Upper lobe of right lung (tissue), 1 donor: ENCODE data around the gene NINJ2. TPM values are rescaled to one million over a fixed set of nuclear protein-coding genes. Genes with fewer than 3 reads are reported as not detected.

Experiments
- ATAC-seq: fragments of 200-7000 bp; cut with Tn5 transposase; one replicate; pipeline ENCODE4 v1.9.1; 2020; ENCODE audit warnings: mild to moderate bottlenecking, moderate library complexity
- DNase-seq: peaks from one replicate; pipeline ENCODE4 v3.0.0-alpha.2; 2020
- H3K27ac ChIP-seq: fragments of 200-600 bp; one replicate; pipeline ENCODE4 v1.8.0; 2022
- H3K27me3 ChIP-seq: fragments of 200-600 bp; one replicate; pipeline ENCODE4 v1.8.0; 2022; ENCODE audit warnings: mild to moderate bottlenecking
- H3K36me3 ChIP-seq: fragments of 200-600 bp; one replicate; pipeline ENCODE4 v1.8.0; 2022
- H3K4me1 ChIP-seq: fragments of 200-600 bp; one replicate; pipeline ENCODE4 v1.8.0; 2022
- H3K4me3 ChIP-seq: fragments of 200-600 bp; one replicate; pipeline ENCODE4 v1.8.0; 2022; ENCODE audit warnings: mild to moderate bottlenecking
- H3K9me3 ChIP-seq: fragments of 200-600 bp; one replicate; pipeline ENCODE4 v1.8.0; 2022
- intact Hi-C: fragments of 100-400 bp; cut with DNase I; formaldehyde crosslinking; loops from one replicate; pipeline ENCODE4 v1.11.0; 2022
- total RNA-seq: library from RNA; stranded (reverse); fragmentation: NEBNext Ultra II Directional; extraction: Animal tissue kit (Norgen Biotek cat#: 25700); gene quantifications from one replicate; pipeline ENCODE4 v1.2.1, GENCODE V29; 2021
- TF ChIP-seq, protein P1 (sequence below): fragments of 200-600 bp; IDR thresholded peaks from one replicate; pipeline ENCODE4 v1.8.0; 2022; ENCODE audit warnings: antibody characterized with exemption
- donor health status: DM: no; HTN: yes; CAD: no; lungs with severe emphysema.

Gene NINJ2
- total RNA-seq, 1 donor from 2014 or later, result 23.4 TPM

DNA sequence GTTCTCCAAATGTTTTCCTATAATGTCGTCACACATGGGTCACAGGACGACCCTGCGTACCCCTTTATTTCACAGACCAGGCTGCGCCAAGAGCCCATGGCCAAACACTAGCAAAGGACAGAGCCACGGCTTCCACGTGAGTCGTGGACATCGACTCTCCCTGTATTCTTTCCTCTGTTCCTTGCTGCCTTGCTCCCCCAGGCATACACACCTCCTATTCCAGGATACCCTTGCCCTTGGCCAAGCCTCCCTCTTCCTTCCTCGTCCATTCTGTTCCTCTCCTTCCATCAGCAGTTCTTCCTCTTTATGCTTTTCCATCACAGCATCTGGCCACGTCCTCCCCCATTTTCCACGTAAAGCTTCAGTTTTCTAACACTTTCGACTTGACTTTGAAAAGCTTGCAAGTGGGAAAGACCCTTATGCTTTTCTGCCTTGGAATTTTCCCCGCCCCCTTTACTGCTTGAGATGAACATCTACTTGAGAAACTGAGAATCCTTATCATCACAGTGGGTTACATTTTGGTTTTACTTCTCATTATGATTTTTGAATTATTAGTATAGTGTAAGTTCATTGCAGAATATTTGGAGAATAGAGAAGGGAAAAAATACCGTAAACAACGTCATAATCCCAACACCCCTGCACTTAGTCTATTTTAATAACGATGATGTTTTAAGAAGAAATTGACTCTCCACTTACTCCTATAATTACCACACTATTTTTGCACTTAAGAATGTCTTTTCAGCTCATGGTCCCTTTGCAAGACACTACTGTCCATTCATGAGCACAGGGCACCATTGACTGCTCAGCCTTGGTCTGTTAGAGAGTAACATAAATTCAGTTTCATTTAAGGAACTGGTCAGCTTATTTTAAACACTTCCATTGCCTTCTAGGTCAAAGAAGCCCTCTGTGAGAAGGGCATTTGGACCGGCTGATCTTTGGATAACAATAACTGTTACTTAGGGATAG lies 15.8 kb upstream of the NINJ2 start:
- H3K4me1 ChIP-seq, result no peaks in the 10 kb centered on the region
- intact Hi-C loops, result no loop called here
- no peak for ATAC-seq
- TF ChIP-seq, protein P1, sequence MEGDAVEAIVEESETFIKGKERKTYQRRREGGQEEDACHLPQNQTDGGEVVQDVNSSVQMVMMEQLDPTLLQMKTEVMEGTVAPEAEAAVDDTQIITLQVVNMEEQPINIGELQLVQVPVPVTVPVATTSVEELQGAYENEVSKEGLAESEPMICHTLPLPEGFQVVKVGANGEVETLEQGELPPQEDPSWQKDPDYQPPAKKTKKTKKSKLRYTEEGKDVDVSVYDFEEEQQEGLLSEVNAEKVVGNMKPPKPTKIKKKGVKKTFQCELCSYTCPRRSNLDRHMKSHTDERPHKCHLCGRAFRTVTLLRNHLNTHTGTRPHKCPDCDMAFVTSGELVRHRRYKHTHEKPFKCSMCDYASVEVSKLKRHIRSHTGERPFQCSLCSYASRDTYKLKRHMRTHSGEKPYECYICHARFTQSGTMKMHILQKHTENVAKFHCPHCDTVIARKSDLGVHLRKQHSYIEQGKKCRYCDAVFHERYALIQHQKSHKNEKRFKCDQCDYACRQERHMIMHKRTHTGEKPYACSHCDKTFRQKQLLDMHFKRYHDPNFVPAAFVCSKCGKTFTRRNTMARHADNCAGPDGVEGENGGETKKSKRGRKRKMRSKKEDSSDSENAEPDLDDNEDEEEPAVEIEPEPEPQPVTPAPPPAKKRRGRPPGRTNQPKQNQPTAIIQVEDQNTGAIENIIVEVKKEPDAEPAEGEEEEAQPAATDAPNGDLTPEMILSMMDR, result no peak
- no peak overlapping the region for H3K4me3 ChIP-seq
- no peak for DNase-seq
- no peaks in the 10 kb centered on the region for H3K27me3 ChIP-seq
- H3K36me3 ChIP-seq, result no peaks in the 10 kb centered on the region
- H3K9me3 ChIP-seq, result no peaks in the 10 kb centered on the region
- H3K27ac ChIP-seq, result no peak overlapping the region

DNA sequence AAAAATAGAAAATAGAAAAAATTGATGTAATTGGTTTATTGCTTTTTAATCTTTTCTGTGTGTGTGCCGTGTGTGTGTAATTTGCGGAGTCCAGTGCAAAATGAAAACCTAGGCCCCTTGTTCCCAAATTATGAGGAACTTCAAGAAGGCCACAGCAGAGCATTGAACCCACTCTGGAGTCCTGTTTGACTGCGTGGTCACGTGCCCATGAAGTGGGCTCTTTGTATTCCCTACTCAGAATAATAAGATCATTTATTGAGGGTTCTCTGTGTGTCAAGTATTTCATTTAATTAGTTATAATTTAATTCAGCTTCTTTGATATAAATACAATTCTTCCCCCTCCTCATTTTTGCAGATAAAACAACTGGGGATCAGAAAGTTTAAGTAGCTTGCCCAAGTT lies 12.3 kb upstream of the NINJ2 start:
- Histone ChIP-seq H3K9me3 (no peaks in the 10 kb centered on the region), H3K27me3 (no peaks in the 10 kb centered on the region), H3K4me3 (no peak overlapping the region), H3K36me3 (no peaks in the 10 kb centered on the region), H3K4me1 (no peaks in the 10 kb centered on the region), H3K27ac (no peak overlapping the region)
- TF ChIP-seq, protein P1, result no peak
- DNase-seq (no peak), ATAC-seq (no peak)
- intact Hi-C loops, result no loop called here

DNA sequence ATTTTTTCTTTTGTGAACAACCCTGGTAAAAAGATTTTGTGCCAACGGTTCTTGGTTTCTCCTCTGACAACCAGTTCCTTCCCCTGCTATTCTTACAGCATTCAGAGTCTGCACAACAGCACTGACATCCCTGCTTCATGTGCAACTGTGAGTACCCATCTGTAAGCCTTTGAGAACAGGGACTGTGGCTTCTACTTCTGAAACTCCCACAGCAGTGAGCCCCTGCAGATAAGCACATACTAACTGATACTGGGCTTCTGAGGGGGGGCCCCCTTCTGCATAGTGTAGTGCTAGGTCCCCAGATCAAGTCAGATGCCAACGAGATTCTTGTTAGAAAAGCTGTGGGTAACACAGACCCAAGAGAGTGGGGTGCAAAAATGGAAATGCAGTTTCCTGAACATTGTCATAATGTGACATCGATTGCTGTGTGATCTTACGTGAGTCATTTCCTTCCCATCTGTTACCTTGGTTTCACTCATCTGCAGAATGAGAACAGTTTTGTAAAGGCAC lies 11.1 kb upstream of the NINJ2 start:
- no peak for DNase-seq
- Histone ChIP-seq H3K9me3 (no peaks in the 10 kb centered on the region), H3K27me3 (no peaks in the 10 kb centered on the region), H3K4me1 (no peaks in the 10 kb centered on the region), H3K4me3 (no peak overlapping the region), H3K27ac (no peak overlapping the region), H3K36me3 (no peaks in the 10 kb centered on the region)
- peak; percentile 57 for ATAC-seq
- TF ChIP-seq, protein P1, result no peak
- intact Hi-C loops, result no loop called here

DNA sequence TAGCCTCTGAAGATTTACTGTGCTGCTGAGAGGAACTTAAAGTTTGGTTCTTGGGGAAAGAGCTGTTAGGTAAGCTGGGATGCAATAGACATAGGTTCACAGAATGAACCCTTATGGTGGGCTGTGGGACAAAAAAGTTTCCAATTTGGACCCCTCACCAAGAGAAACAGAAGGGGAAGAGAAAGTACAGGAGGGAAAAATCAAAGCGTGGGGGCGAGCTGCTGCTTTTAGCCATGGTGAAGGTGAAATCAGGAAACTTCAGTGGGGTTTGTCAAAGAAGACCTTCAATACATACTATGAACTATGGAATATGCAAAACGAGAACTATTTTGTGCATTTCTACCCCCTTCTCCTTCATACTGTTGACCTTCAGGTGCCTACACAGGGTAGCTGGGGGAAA lies 10.6 kb upstream of the NINJ2 start:
- Histone ChIP-seq H3K4me1 (no peaks in the 10 kb centered on the region), H3K4me3 (no peak overlapping the region), H3K9me3 (no peaks in the 10 kb centered on the region), H3K27me3 (no peaks in the 10 kb centered on the region), H3K36me3 (no peaks in the 10 kb centered on the region), H3K27ac (no peak overlapping the region)
- DNase-seq (no peak), ATAC-seq (no peak)
- TF ChIP-seq, protein P1, result no peak
- intact Hi-C loops, result no loop called here

DNA sequence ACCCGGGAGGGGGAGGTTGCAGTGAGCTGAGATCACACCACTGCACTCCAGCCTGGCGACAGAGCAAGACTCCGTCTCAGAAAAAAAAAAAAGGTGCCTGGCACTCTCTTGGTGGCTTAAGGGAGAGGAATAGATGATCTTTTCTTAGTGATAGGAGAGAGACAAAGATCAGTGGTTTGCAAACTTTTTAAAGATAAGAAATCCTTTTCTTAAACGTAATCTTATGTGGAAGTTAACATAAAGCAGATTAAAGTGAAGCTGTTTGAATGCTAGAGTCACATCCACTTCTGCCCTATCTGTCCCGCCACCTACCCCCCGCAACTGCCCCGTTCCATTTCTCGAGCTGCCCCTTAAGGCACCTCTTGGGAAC lies 6.3 kb upstream of the NINJ2 start:
- no peaks in the 10 kb centered on the region for H3K36me3 ChIP-seq
- no peaks in the 10 kb centered on the region for H3K27me3 ChIP-seq
- H3K4me3 ChIP-seq, result no peak overlapping the region
- intact Hi-C loops, result no loop called here
- H3K4me1 ChIP-seq, result no peaks in the 10 kb centered on the region
- H3K9me3 ChIP-seq, result no peaks in the 10 kb centered on the region
- DNase-seq, result no peak
- no peak overlapping the region for H3K27ac ChIP-seq
- TF ChIP-seq, protein P1, result no peak
- ATAC-seq, result no peak
